SU-DHL-6 (cell line): ENCODE results near the gene PREX1.

Experiments
- H2AFZ ChIP-seq: fragments of 200-600 bp; sonication (generic); 2 replicates; pipeline ENCODE4 v1.6.1; 2014; ENCODE audit warnings: low read depth, mild to moderate bottlenecking, moderate library complexity, mixed read lengths, antibody characterized with exemption, low read length; ENCODE audit not compliant: severe bottlenecking
- H3F3A ChIP-seq: fragments of 200-600 bp; shearing (Covaris generic); 2 replicates; pipeline ENCODE4 v1.6.0; 2016; ENCODE audit warnings: antibody characterized with exemption, mild to moderate bottlenecking; ENCODE audit not compliant: insufficient read depth
- H3K27ac ChIP-seq: fragments of 200-600 bp; sonication (generic); 2 replicates; pipeline ENCODE4 v1.5.1; 2016; ENCODE audit warnings: low read depth, mild to moderate bottlenecking, low read length, moderate library complexity, mixed read lengths
- H3K27me3 ChIP-seq: fragments of 200-600 bp; sonication (generic), shearing (Covaris generic); 2 replicates; pipeline ENCODE4 v1.6.0; 2014; ENCODE audit warnings: mild to moderate bottlenecking, low read length
- H3K36me3 ChIP-seq: fragments of 200-600 bp; sonication (generic); 2 replicates; pipeline ENCODE4 v1.6.1; 2014; ENCODE audit warnings: mild to moderate bottlenecking, low read length, mixed read lengths
- H3K4me2 ChIP-seq: fragments of 300-600, 200-600 bp; shearing (Covaris generic), sonication (generic); 2 replicates; pipeline ENCODE4 v1.6.0; 2014; ENCODE audit warnings: low read length, low read depth, mild to moderate bottlenecking; ENCODE audit not compliant: poor library complexity, severe bottlenecking
- H3K4me3 ChIP-seq: fragments of 200-600 bp; sonication (generic); 2 replicates; pipeline ENCODE4 v1.5.1; 2014; ENCODE audit warnings: antibody characterized with exemption, low read length, mild to moderate bottlenecking, mixed read lengths; ENCODE audit not compliant: insufficient read depth, poor library complexity, severe bottlenecking
- H3K79me2 ChIP-seq: fragments of 200-600 bp; sonication (generic); 2 replicates; pipeline ENCODE4 v1.6.1; 2014; ENCODE audit warnings: mild to moderate bottlenecking, low read length, moderate library complexity; ENCODE audit not compliant: insufficient read depth
- H3K9ac ChIP-seq: fragments of 200-600 bp; sonication (generic); 2 replicates; pipeline ENCODE4 v1.7.0; 2014; ENCODE audit warnings: mild to moderate bottlenecking, low read length
- H3K9me2 ChIP-seq: fragments of 200-600 bp; sonication (generic); replicated peaks from 2 replicates; pipeline ENCODE4 v1.6.1; 2014; ENCODE audit warnings: low read length; ENCODE audit not compliant: insufficient read depth
- H3K9me3 ChIP-seq: fragments of 200-600 bp; sonication (generic); 2 replicates; pipeline ENCODE4 v1.6.1; 2014; ENCODE audit warnings: low read length, mixed read lengths; ENCODE audit not compliant: insufficient read depth
- H4K20me1 ChIP-seq: fragments of 200-600 bp; sonication (generic); 2 replicates; pipeline ENCODE4 v1.6.1; 2014; ENCODE audit warnings: low read depth, mild to moderate bottlenecking, antibody characterized with exemption, low read length, moderate library complexity, mixed read lengths
- CTCF ChIP-seq: fragments of 200-600 bp; sonication (generic); IDR thresholded peaks from one replicate; pipeline ENCODE4 v1.5.1; 2017; ENCODE audit warnings: antibody characterized with exemption, mild to moderate bottlenecking, low read length, moderate library complexity; ENCODE audit not compliant: insufficient read depth, poor library complexity, severe bottlenecking
- EZH2phosphoT487 ChIP-seq: fragments of 200-600 bp; sonication (generic), shearing (Covaris generic); conservative IDR thresholded peaks from 2 replicates; pipeline ENCODE4 v1.6.1; 2018; ENCODE audit warnings: mild to moderate bottlenecking, antibody characterized with exemption, low read length, moderate library complexity, mixed read lengths

The PREX1 gene

DNA sequence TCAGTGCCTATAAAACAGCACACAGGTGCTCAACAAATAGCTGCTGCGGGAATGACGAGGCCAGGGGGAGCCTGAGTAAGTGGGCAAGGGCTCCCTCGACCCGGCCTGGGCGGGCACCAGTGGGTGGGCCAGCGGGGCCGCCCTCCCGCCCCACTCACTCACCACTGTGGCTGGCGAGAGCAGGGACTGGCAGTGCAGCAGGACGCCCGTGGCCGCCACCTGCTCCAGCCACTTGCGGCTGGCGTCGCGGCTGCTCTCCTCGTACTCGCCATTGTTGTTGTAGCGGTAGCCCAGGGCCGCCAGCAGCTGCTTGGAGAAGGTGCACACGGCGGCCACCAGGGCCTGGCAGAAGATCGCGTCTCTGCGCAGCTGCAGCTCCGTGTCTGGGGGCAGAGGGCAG, 191.5 kb downstream of the PREX1 start:
- Histone ChIP-seq H2AFZ (no peak overlapping the region), H3K27ac (no peak overlapping the region), H3F3A (no peaks in the 10 kb centered on the region), H3K9me2 (no peaks in the 10 kb centered on the region), H3K4me3 (no peak overlapping the region), H3K79me2 (no peaks in the 10 kb centered on the region), H3K27me3 (no peaks in the 10 kb centered on the region), H3K36me3 (no peaks in the 10 kb centered on the region), H4K20me1 (no peaks in the 10 kb centered on the region), H3K9ac (no peak overlapping the region), H3K4me2 (no peak overlapping the region), H3K9me3 (no peaks in the 10 kb centered on the region)
- TF ChIP-seq EZH2phosphoT487 (no peak), CTCF (no peak)

- H3K4me2 ChIP-seq: no peak overlapping the region
- no peaks in the 10 kb centered on the region for H3K36me3 ChIP-seq
- no peak overlapping the region for H3K27ac ChIP-seq
- no peaks in the 10 kb centered on the region for H4K20me1 ChIP-seq
- peak; percentile 94 for TF ChIP-seq CTCF
- no peak for TF ChIP-seq EZH2phosphoT487
- H3F3A ChIP-seq: no peaks in the 10 kb centered on the region
- H2AFZ ChIP-seq: no peak overlapping the region
- H3K4me3 ChIP-seq: no peak overlapping the region
- no peaks in the 10 kb centered on the region for H3K27me3 ChIP-seq
- no peaks in the 10 kb centered on the region for H3K79me2 ChIP-seq
- H3K9me2 ChIP-seq: no peaks in the 10 kb centered on the region
- H3K9me3 ChIP-seq: no peaks in the 10 kb centered on the region
- H3K9ac ChIP-seq: no peak overlapping the region
These were observed 192.0 kb downstream of the PREX1 start for GRCh38 chr20:48635791-48636267.

DNA sequence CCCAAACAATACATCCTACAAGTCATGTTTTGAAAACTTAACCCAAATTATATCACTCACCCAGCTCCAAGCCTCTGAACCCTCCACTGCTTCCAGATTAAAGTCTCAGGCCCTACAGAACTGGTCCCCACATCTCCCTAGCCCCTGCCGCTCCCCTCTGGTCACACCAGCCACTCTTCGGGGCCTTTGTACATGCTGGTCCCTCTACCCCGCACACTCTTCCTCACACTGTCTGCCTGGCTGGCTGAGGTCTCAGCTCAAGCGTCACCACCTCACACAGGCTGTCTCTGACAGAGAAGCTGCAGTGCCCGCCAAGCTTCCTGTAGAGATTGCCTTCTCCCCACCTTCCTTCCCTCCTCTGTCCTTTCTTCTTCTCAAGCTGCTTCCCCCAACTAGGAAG, 192.4 kb downstream of the PREX1 start:
- no peaks in the 10 kb centered on the region for H3K79me2 ChIP-seq
- TF ChIP-seq EZH2phosphoT487: no peak
- no peak for TF ChIP-seq CTCF
- H3K36me3 ChIP-seq: no peaks in the 10 kb centered on the region
- H3K27ac ChIP-seq: no peak overlapping the region
- H3K9me2 ChIP-seq: no peaks in the 10 kb centered on the region
- no peaks in the 10 kb centered on the region for H3K27me3 ChIP-seq
- no peak overlapping the region for H3K4me3 ChIP-seq
- no peaks in the 10 kb centered on the region for H3K9me3 ChIP-seq
- no peak overlapping the region for H2AFZ ChIP-seq
- H3K4me2 ChIP-seq: no peak overlapping the region
- no peak overlapping the region for H3K9ac ChIP-seq
- no peaks in the 10 kb centered on the region for H3F3A ChIP-seq
- no peaks in the 10 kb centered on the region for H4K20me1 ChIP-seq

DNA sequence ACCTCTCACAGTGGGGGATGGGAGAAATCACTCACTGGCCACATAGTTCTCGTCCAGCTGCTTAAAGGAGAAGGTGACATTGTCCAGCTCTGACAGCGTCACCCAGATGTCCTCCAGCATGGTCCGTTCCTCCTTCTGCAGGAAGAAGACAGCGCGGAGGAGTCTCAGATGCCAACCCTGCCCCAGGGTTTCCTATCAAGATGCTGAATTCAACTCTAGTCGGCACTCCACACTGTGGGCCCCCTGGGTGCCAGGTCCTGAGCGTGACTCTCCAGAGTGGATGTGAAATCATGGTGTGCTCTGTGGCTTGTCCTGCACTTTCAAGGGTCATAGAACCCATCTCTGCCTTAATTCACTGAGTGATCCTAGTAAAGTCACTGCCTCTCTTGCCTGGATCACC, 193.2 kb downstream of the PREX1 start:
- Histone ChIP-seq H3K27me3 (no peaks in the 10 kb centered on the region), H3K9me3 (no peaks in the 10 kb centered on the region), H3K9ac (no peak overlapping the region), H4K20me1 (no peaks in the 10 kb centered on the region), H3K36me3 (no peaks in the 10 kb centered on the region), H2AFZ (no peak overlapping the region), H3K4me3 (no peak overlapping the region), H3K79me2 (no peaks in the 10 kb centered on the region), H3K9me2 (no peaks in the 10 kb centered on the region), H3K4me2 (no peak overlapping the region), H3K27ac (no peak overlapping the region), H3F3A (no peaks in the 10 kb centered on the region)
- TF ChIP-seq CTCF: no peak
- no peak for TF ChIP-seq EZH2phosphoT487
